22Rv1 (cell line): ENCODE results near the gene STX4.
"Not testable (repeated sequence)": the region's sequence is repeated elsewhere in the genome, so short reads cannot be mapped to it uniquely, and the experiment has no call there.

Experiments
- H3K27ac ChIP-seq: fragments of 450-650 bp; 2 replicates; pipeline ENCODE4 v1.5.1; 2017
- CTCF ChIP-seq: fragments of 450-650 bp; IDR thresholded peaks from 2 replicates; pipeline ENCODE4 v1.5.1; 2017; ENCODE audit warnings: mild to moderate bottlenecking
- ZFX ChIP-seq: fragments of 450-650 bp; IDR thresholded peaks from 2 replicates; pipeline ENCODE4 v1.6.1; 2017; ENCODE audit warnings: antibody characterized with exemption, borderline replicate concordance

STX4 gene

GRCh38 chr16:31006589-31006988 lies 26.8 kb upstream of the STX4 start:
- TF ChIP-seq CTCF (no peak), ZFX (no peak)
- no peak overlapping the region for H3K27ac ChIP-seq

GRCh38 chr16:31007684-31008083 lies 25.7 kb upstream of the STX4 start:
- TF ChIP-seq ZFX (no peak), CTCF (no peak)
- no peak overlapping the region for H3K27ac ChIP-seq

- TF ChIP-seq ZFX (no peak), CTCF (no peak)
These were observed 25.2 kb upstream of the STX4 start for GRCh38 chr16:31008149-31008548.

GRCh38 chr16:31008551-31008950 lies 24.8 kb upstream of the STX4 start:
- H3K27ac ChIP-seq: no peak overlapping the region
- TF ChIP-seq ZFX (no peak), CTCF (no peak)

More at GRCh38 chr16:31008149-31008548, 25.2 kb upstream of the STX4 start:
- H3K27ac ChIP-seq: no peak overlapping the region

GRCh38 chr16:31009120-31009519 lies 24.2 kb upstream of the STX4 start:
- no peak overlapping the region for H3K27ac ChIP-seq
- TF ChIP-seq ZFX: no peak
- TF ChIP-seq CTCF: no peak

- no peak overlapping the region for H3K27ac ChIP-seq
- no peak for TF ChIP-seq CTCF
These were observed 23.3 kb upstream of the STX4 start for GRCh38 chr16:31009894-31010584.

GRCh38 chr16:31010585-31011325 lies 22.6 kb upstream of the STX4 start, which contains the start of gene STX1B:
TSS of gene STX1B (minus strand) at chr16:31010638. CDS start at chr16:31010396, 242 bp downstream.
- TF ChIP-seq ZFX (no peak), CTCF (no peak)
- H3K27ac ChIP-seq: no peak within 1 kb of the TSS

GRCh38 chr16:31011815-31012214 lies 21.5 kb upstream of the STX4 start:
- not testable (repeated sequence) for H3K27ac ChIP-seq

- not testable (repeated sequence) for H3K27ac ChIP-seq
These were observed 20.1 kb upstream of the STX4 start for GRCh38 chr16:31013292-31013691.
